ENCODE data around the gene CEP170B. TPM values are rescaled to one million over a fixed set of nuclear protein-coding genes. Genes with fewer than 3 reads are reported as not detected.

CEP170B gene
- total and polyA plus RNA-seq, 2 donors (not counting 3 experiments of a cell fraction or from before 2014, with no cell fraction given), result 13.9 to 38.6 TPM

GRCh38 chr14:104931771-104932675, 67.0 kb downstream of the CEP170B start:
- H3K27ac ChIP-seq (ENCODE audit: insufficient read depth, low read depth, low read length), result no peak overlapping the region
- peaks cover 3 to 11% of the 10 kb centered on the region in 2 experiments for H3K27me3 ChIP-seq (ENCODE audit: control insufficient read depth in 2 of 2, insufficient read depth in 2 of 2, low read length in 2 of 2)
- FAIRE-seq (no peak), DNase-seq (ENCODE audit: low read depth, low spot score) (no peak)
- ChIA-PET POLR2A (no interaction called here), CTCF (interaction anchor here (1.1 to 4.4 kb wide), 9 partner anchors 11 to 549 kb away, joined by 3 to 39 read pairs (median 8); no protein-coding TSS in a partner anchor)
- H3K36me3 ChIP-seq (ENCODE audit: control insufficient read depth in 2 of 2, extremely low read depth in 1 of 2, insufficient read depth in 2 of 2, low read length in 2 of 2), result no peaks in the 10 kb centered on the region
- H3K4me1 ChIP-seq (ENCODE audit: control insufficient read depth, extremely low read depth, insufficient read depth, low read length), result peaks cover 6% of the 10 kb centered on the region
- H3K9ac ChIP-seq (replicated peaks; ENCODE audit: extremely low read depth, insufficient read depth, low read length), result no peak overlapping the region
- no peaks in the 10 kb centered on the region for H3K79me2 ChIP-seq (ENCODE audit: control insufficient read depth, insufficient read depth, low read length)
- dilution Hi-C loops (cut with MboI; ENCODE audit: extremely low pct_ligation_motif_present, low sequenced_read_pairs), result loop anchor here (10.0 kb wide), 1 partner anchor 143 kb away; no protein-coding TSS in a partner anchor
- H3K4me2 ChIP-seq (ENCODE audit: insufficient read depth, low read length), result peak overlapping the region; percentile 48
- no TSS peak for BruUV-seq (replicated peaks)
- H3K9me3 ChIP-seq (replicated peaks; ENCODE audit: control insufficient read depth, insufficient read depth, low read length), result no peaks in the 10 kb centered on the region
- no peak overlapping the region for H2AFZ ChIP-seq (ENCODE audit: low read depth, low read length)
- H3K4me3 ChIP-seq (replicated peaks in 1 of 3; ENCODE audit: insufficient read depth in 1 of 3, low read depth in 1 of 3, low read length in 3 of 3), result no peak overlapping the region
- H3K9me1 ChIP-seq (replicated peaks; ENCODE audit: control insufficient read depth, extremely low read depth, insufficient read depth, low read length), result no peaks in the 10 kb centered on the region
- intact Hi-C loops (cut with micrococcal nuclease), result no loop called here
- TF ChIP-seq POLR2A (IDR thresholded peaks at IDR 0.05; ENCODE audit: low read depth, low read length) (no peak), MAX (IDR thresholded peaks at IDR 0.05; ENCODE audit: insufficient read depth, insufficient read length) (no peak), EZH2 (IDR thresholded peaks at IDR 0.05; ENCODE audit: borderline replicate concordance, low read depth, low read length, severe bottlenecking) (no peak), GATA2 (IDR thresholded peaks at IDR 0.05; ENCODE audit: insufficient read depth, insufficient read length, low read depth, low read length) (no peak), JUN (IDR thresholded peaks at IDR 0.05; ENCODE audit: borderline replicate concordance, insufficient read depth, insufficient read length, low read depth) (no peak), FOS (IDR thresholded peaks at IDR 0.05; ENCODE audit: borderline replicate concordance, insufficient read depth, low read length) (no peak), POLR2AphosphoS5 (IDR thresholded peaks at IDR 0.05; ENCODE audit: insufficient read depth, low read depth, low read length) (no peak), CTCF (IDR thresholded peaks at IDR 0.05; ENCODE audit: extremely low read depth in 1 of 2, insufficient read depth in 1 of 2, low read depth in 1 of 2, low read length in 2 of 2) (no peak), MYC (IDR thresholded peaks at IDR 0.05; ENCODE audit: low read depth, low read length) (no peak)
- no peaks in the 10 kb centered on the region for H4K20me1 ChIP-seq (replicated peaks; ENCODE audit: control insufficient read depth, extremely low read depth, insufficient read depth, low read length)
